ENCODE results near the gene SHPK.

Gene SHPK

GRCh38 chr17:3678095-3678820 is 42.2 kb upstream of the SHPK start:
- Histone ChIP-seq H3K4me3 (ENCODE audit: low read depth, low read length) (no peak overlapping the region), H3K27ac (ENCODE audit: extremely low read depth, low read depth, low read length) (no peak overlapping the region), H3K4me1 (ENCODE audit: control insufficient read depth, insufficient read depth, low read length) (no peaks in the 10 kb centered on the region), H3K9me3 (ENCODE audit: control insufficient read depth, insufficient read depth, low read depth, low read length) (no peaks in the 10 kb centered on the region), H3K36me3 (ENCODE audit: control insufficient read depth in 2 of 2, insufficient read depth in 1 of 2, low read length in 2 of 2) (no peaks in the 10 kb centered on the region)
- ChIA-PET CTCF (interaction anchor here (0.6 to 1.7 kb wide), 3 partner anchors 11 to 59 kb away, joined by 4 to 7 read pairs (median 4); no protein-coding TSS in a partner anchor), POLR2A (interaction anchor here (0.5 to 1.6 kb wide), 3 partner anchors 9 to 596 kb away, joined by 3 to 4 read pairs (median 3); partner anchors contain the start of genes CTNS, EMC6 and SHPK)
- TF ChIP-seq ZFHX2 (tag by site-specific recombination; conservative IDR thresholded peaks at IDR 0.05) (peak; percentile 24; the same call in 1 of the 2 replicates), ZNF658 (tag by site-specific recombination; IDR thresholded peaks at IDR 0.05) (no peak), EGR2 (tag by site-specific recombination; IDR thresholded peaks at IDR 0.05; ENCODE audit: low read depth) (peak; percentile 38; the same call in 1 of the 2 replicates)

GRCh38 chr17:3675886-3676285 is 39.8 kb upstream of the SHPK start:
- TF ChIP-seq ZNF626 (tag by site-specific recombination; IDR thresholded peaks at IDR 0.05) (no peak), ZNF530 (tag by site-specific recombination; IDR thresholded peaks at IDR 0.05; ENCODE audit: low read depth) (no peak), SCRT2 (tag by site-specific recombination; IDR thresholded peaks at IDR 0.05) (no peak), ZNF621 (tag by site-specific recombination; IDR thresholded peaks at IDR 0.05) (no peak), PBX3 (CRISPR knock-in tag; IDR thresholded peaks at IDR 0.05) (no peak), ZNF175 (tag by site-specific recombination; IDR thresholded peaks at IDR 0.05) (no peak), ZNF596 (tag by site-specific recombination; IDR thresholded peaks at IDR 0.05) (no peak)
- Histone ChIP-seq H3K4me3 (ENCODE audit: low read depth, low read length) (no peak overlapping the region), H3K9me3 (ENCODE audit: control insufficient read depth, insufficient read depth, low read depth, low read length) (no peaks in the 10 kb centered on the region), H3K4me1 (ENCODE audit: control insufficient read depth, insufficient read depth, low read length) (no peaks in the 10 kb centered on the region), H3K27ac (ENCODE audit: extremely low read depth, low read depth, low read length) (no peak overlapping the region), H3K36me3 (ENCODE audit: control insufficient read depth in 2 of 2, insufficient read depth in 1 of 2, low read length in 2 of 2) (peaks cover 3 to 6% of the 10 kb centered on the region in 2 experiments; a peak in 2 of 3 replicates)
- CTCF ChIA-PET: interaction anchor here (0.6 to 0.7 kb wide), 3 partner anchors 22 to 187 kb away, joined by 3 to 4 read pairs (median 3); no protein-coding TSS in a partner anchor
- POLR2A ChIA-PET: no interaction called here

GRCh38 chr17:3672571-3672970 is 36.5 kb upstream of the SHPK start:
- TF ChIP-seq ZNF664 (tag by site-specific recombination; IDR thresholded peaks at IDR 0.05) (peak; percentile 92), ZNF621 (tag by site-specific recombination; IDR thresholded peaks at IDR 0.05) (no peak)
- TF ChIP-seq, protein P1, sequence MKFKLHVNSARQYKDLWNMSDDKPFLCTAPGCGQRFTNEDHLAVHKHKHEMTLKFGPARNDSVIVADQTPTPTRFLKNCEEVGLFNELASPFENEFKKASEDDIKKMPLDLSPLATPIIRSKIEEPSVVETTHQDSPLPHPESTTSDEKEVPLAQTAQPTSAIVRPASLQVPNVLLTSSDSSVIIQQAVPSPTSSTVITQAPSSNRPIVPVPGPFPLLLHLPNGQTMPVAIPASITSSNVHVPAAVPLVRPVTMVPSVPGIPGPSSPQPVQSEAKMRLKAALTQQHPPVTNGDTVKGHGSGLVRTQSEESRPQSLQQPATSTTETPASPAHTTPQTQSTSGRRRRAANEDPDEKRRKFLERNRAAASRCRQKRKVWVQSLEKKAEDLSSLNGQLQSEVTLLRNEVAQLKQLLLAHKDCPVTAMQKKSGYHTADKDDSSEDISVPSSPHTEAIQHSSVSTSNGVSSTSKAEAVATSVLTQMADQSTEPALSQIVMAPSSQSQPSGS (tag by site-specific recombination; IDR thresholded peaks at IDR 0.05; ENCODE audit: low read depth): no peak
- Histone ChIP-seq H3K36me3 (ENCODE audit: control insufficient read depth in 2 of 2, insufficient read depth in 1 of 2, low read length in 2 of 2) (peaks cover 7 to 10% of the 10 kb centered on the region in 2 experiments; a peak in 2 of 3 replicates), H3K4me3 (ENCODE audit: low read depth, low read length) (no peak overlapping the region), H3K27ac (ENCODE audit: extremely low read depth, low read depth, low read length) (no peak overlapping the region), H3K4me1 (ENCODE audit: control insufficient read depth, insufficient read depth, low read length) (peaks cover 6% of the 10 kb centered on the region; the same call in 1 of the 2 replicates), H3K9me3 (ENCODE audit: control insufficient read depth, insufficient read depth, low read depth, low read length) (no peaks in the 10 kb centered on the region)
- ChIA-PET CTCF (interaction anchor here (0.5 to 1.6 kb wide), 2 partner anchors 10 to 881 kb away, joined by 3 to 5 read pairs; no protein-coding TSS in a partner anchor), POLR2A (no interaction called here)

DNA sequence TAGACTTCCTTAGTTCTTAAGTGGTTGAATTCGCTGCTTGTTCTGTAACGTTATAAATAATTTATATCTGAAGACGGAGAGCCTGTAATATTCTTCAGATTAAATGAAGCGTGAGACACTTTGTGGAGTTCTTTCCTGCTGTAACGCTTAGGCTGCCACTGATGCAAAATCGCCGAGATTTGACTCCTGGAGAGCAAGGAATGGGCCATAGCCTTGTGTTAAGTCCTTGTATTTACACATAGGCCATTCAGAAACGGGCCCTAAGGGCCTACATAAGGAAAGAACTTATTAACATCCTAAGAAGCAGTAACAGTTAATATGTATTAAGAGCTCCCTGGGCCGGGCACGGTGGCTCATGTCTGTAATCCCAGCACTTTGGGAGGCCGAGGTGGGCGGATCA is 33.5 kb upstream of the SHPK start:
- H3K27ac ChIP-seq (ENCODE audit: extremely low read depth, low read depth, low read length): peak overlapping the region; percentile 91
- CTCF ChIA-PET: interaction anchor here (0.7 to 1.1 kb wide), 3 partner anchors 13 to 65 kb away, joined by 3 to 4 read pairs (median 4); no protein-coding TSS in a partner anchor
- H3K4me3 ChIP-seq (ENCODE audit: low read depth, low read length): peak overlapping the region; percentile 90
- peaks cover 7 to 20% of the 10 kb centered on the region in 2 experiments; a peak in 2 of 3 replicates for H3K36me3 ChIP-seq (ENCODE audit: control insufficient read depth in 2 of 2, insufficient read depth in 1 of 2, low read length in 2 of 2)
- H3K4me1 ChIP-seq (ENCODE audit: control insufficient read depth, insufficient read depth, low read length): peaks cover 8% of the 10 kb centered on the region; the same call in 1 of the 2 replicates
- POLR2A ChIA-PET: interaction anchor here (0.8 kb wide), 1 partner anchor 10 kb away, joined by 4 read pairs; no protein-coding TSS in a partner anchor
- no peaks in the 10 kb centered on the region for H3K9me3 ChIP-seq (ENCODE audit: control insufficient read depth, insufficient read depth, low read depth, low read length)
- no peak for TF ChIP-seq HIC1 (tag by site-specific recombination; IDR thresholded peaks at IDR 0.05)
- no peak for TF ChIP-seq ZNF302 (tag by site-specific recombination; IDR thresholded peaks at IDR 0.05; ENCODE audit: low read depth)
- no peak for TF ChIP-seq ZNF623 (tag by site-specific recombination; IDR thresholded peaks at IDR 0.05)
- TF ChIP-seq ZNF645 (tag by site-specific recombination; IDR thresholded peaks at IDR 0.05): no peak
- no peak for TF ChIP-seq GLI4 (tag by site-specific recombination; IDR thresholded peaks at IDR 0.05)
- no peak for TF ChIP-seq ZNF639 (tag by site-specific recombination; IDR thresholded peaks at IDR 0.05)
- no peak for TF ChIP-seq ZNF214 (tag by site-specific recombination; IDR thresholded peaks at IDR 0.05; ENCODE audit: borderline replicate concordance)

Data from HEK293 (cell line).